ENCODE results near the gene HS6ST2. TPM values are rescaled to one million over a fixed set of nuclear protein-coding genes. Genes with fewer than 3 reads are reported as not detected.
A peak's percentile ranks its signal among the peaks of the same experiment; 100 is the strongest.

Gene HS6ST2
- 2.7 TPM for polyA plus RNA-seq (2013, experiment 1 of 2)
- 3.0 TPM for polyA plus RNA-seq (2013, experiment 2 of 2)

GRCh38 chrX:132958091-132958703, at the start of gene HS6ST2:
Gene HS6ST2 (minus strand): TSS chrX:132958629.
- Histone ChIP-seq H3K4me2 (ENCODE audit: low read length) (peak within 1 kb of the TSS; percentile 34), H2BK15ac (replicated peaks; ENCODE audit: low read depth) (peak within 1 kb of the TSS; percentile 60), H3K36me3 (ENCODE audit: control insufficient read depth, insufficient read depth, low read length) (no peaks in the 10 kb centered on the region), H3K27ac (ENCODE audit: low read depth, low read length) (no peak within 1 kb of the TSS), H3K18ac (ENCODE audit: low read length) (peak within 1 kb of the TSS; percentile 70), H3K23ac (ENCODE audit: low read length) (no peak within 1 kb of the TSS), H2AK5ac (ENCODE audit: low read length) (no peak within 1 kb of the TSS), H2BK5ac (ENCODE audit: low read length) (no peak within 1 kb of the TSS), H3K9ac (ENCODE audit: low read length) (peak within 1 kb of the TSS; percentile 54), H4K8ac (ENCODE audit: low read depth, low read length) (no peak within 1 kb of the TSS), H4K5ac (ENCODE audit: low read length) (no peak within 1 kb of the TSS), H3K4ac (ENCODE audit: low read depth, low read length) (no peak within 1 kb of the TSS), H2BK120ac (ENCODE audit: low read depth, low read length) (peak within 1 kb of the TSS; percentile 39), H3K27me3 (ENCODE audit: insufficient read depth, low read length, poor library complexity) (peaks cover 12% of the 10 kb centered on the region), H3K79me2 (ENCODE audit: control insufficient read depth, insufficient read depth, low read length) (no peaks in the 10 kb centered on the region), H3K79me1 (ENCODE audit: low read length) (no peaks in the 10 kb centered on the region), H3K56ac (ENCODE audit: low read length) (peak within 1 kb of the TSS; percentile 84), H3K4me3 (ENCODE audit: low read length) (no peak within 1 kb of the TSS), H3K4me1 (ENCODE audit: control insufficient read depth, low read depth, low read length) (no peaks in the 10 kb centered on the region)
- DNase-seq: peak; percentile 60
- no CpG with 5 or more reads among the region's 63 CpGs for WGBS (ENCODE audit: extremely low coverage, insufficient coverage, low lambda C conversion rate)

DNA sequence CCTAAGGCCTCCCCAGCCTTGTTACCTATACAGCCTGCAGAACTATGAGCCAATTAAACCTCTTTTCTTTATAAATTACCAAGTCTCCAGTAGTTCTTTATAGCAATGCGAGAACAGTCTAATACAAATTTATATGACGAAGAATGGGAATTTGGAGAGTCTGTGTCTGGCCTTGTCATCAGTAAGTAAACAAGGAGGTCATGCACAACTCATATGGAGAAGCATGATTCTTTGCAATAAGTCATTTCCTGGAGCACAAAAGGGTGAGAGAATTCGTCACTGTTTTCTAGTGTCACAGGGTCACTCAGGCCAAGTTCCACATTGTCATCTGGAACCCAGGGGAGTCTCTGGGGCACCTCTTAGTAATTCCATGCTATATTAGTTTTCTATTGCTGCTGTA, 49.0 kb upstream of the HS6ST2 start:
- Histone ChIP-seq H3K79me1 (ENCODE audit: low read length) (no peaks in the 10 kb centered on the region), H3K79me2 (ENCODE audit: control insufficient read depth, insufficient read depth, low read length) (no peaks in the 10 kb centered on the region), H3K27ac (ENCODE audit: low read depth, low read length) (no peak overlapping the region), H3K9ac (ENCODE audit: low read length) (no peak overlapping the region), H4K8ac (ENCODE audit: low read depth, low read length) (no peak overlapping the region), H3K23ac (ENCODE audit: low read length) (no peak overlapping the region), H4K5ac (ENCODE audit: low read length) (no peak overlapping the region), H2BK5ac (ENCODE audit: low read length) (no peak overlapping the region), H3K27me3 (ENCODE audit: insufficient read depth, low read length, poor library complexity) (no peaks in the 10 kb centered on the region), H2AK5ac (ENCODE audit: low read length) (no peak overlapping the region), H3K4ac (ENCODE audit: low read depth, low read length) (no peak overlapping the region), H3K4me1 (ENCODE audit: control insufficient read depth, low read depth, low read length) (no peaks in the 10 kb centered on the region), H3K4me2 (ENCODE audit: low read length) (no peak overlapping the region), H3K36me3 (ENCODE audit: control insufficient read depth, insufficient read depth, low read length) (no peaks in the 10 kb centered on the region), H2BK120ac (ENCODE audit: low read depth, low read length) (no peak overlapping the region), H3K4me3 (ENCODE audit: low read length) (no peak overlapping the region), H3K56ac (ENCODE audit: low read length) (no peak overlapping the region), H3K18ac (ENCODE audit: low read length) (no peak overlapping the region), H2BK15ac (replicated peaks; ENCODE audit: low read depth) (no peak overlapping the region)
- no CpG with 5 or more reads among the region's 3 CpGs for WGBS (ENCODE audit: extremely low coverage, insufficient coverage, low lambda C conversion rate)
- DNase-seq: no peak

DNA sequence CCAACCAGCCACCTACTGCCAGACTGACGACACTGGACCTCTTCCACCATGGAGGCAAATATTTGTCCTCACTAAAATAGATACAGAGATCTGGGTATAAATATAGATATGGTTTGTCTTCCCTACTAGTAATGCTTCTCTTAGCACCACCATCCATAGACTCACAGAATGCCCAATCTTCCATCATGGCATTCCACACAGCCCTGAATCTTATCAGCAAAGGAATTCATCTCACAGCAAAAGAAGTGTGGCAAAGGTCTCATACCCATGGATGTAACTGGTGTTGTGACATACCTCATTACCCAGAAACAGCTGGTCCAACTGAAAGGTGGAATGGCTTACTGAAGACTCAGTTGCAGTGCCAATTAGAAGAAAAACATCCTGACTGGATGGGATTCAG, 47.2 kb upstream of the HS6ST2 start:
- no peak overlapping the region for H4K5ac ChIP-seq (ENCODE audit: low read length)
- H3K27me3 ChIP-seq (ENCODE audit: insufficient read depth, low read length, poor library complexity): no peaks in the 10 kb centered on the region
- H3K9ac ChIP-seq (ENCODE audit: low read length): no peak overlapping the region
- H3K18ac ChIP-seq (ENCODE audit: low read length): no peak overlapping the region
- no peak overlapping the region for H3K4me3 ChIP-seq (ENCODE audit: low read length)
- no peak overlapping the region for H3K4me2 ChIP-seq (ENCODE audit: low read length)
- DNase-seq: no peak
- no peak overlapping the region for H3K56ac ChIP-seq (ENCODE audit: low read length)
- no peak overlapping the region for H2BK15ac ChIP-seq (replicated peaks; ENCODE audit: low read depth)
- H3K79me1 ChIP-seq (ENCODE audit: low read length): no peaks in the 10 kb centered on the region
- H3K27ac ChIP-seq (ENCODE audit: low read depth, low read length): no peak overlapping the region
- H4K8ac ChIP-seq (ENCODE audit: low read depth, low read length): no peak overlapping the region
- H2AK5ac ChIP-seq (ENCODE audit: low read length): no peak overlapping the region
- no peaks in the 10 kb centered on the region for H3K4me1 ChIP-seq (ENCODE audit: control insufficient read depth, low read depth, low read length)
- H3K79me2 ChIP-seq (ENCODE audit: control insufficient read depth, insufficient read depth, low read length): no peaks in the 10 kb centered on the region
- H3K36me3 ChIP-seq (ENCODE audit: control insufficient read depth, insufficient read depth, low read length): no peaks in the 10 kb centered on the region
- H3K4ac ChIP-seq (ENCODE audit: low read depth, low read length): no peak overlapping the region
- H2BK5ac ChIP-seq (ENCODE audit: low read length): no peak overlapping the region
- no peak overlapping the region for H2BK120ac ChIP-seq (ENCODE audit: low read depth, low read length)
- no peak overlapping the region for H3K23ac ChIP-seq (ENCODE audit: low read length)
- WGBS (ENCODE audit: extremely low coverage, insufficient coverage, low lambda C conversion rate): no CpG with 5 or more reads among the region's 1 CpG

- Histone ChIP-seq H3K27me3 (ENCODE audit: insufficient read depth, low read length, poor library complexity) (no peaks in the 10 kb centered on the region), H3K56ac (ENCODE audit: low read length) (no peak overlapping the region), H3K18ac (ENCODE audit: low read length) (no peak overlapping the region), H3K4me2 (ENCODE audit: low read length) (no peak overlapping the region), H3K4me3 (ENCODE audit: low read length) (no peak overlapping the region), H2BK120ac (ENCODE audit: low read depth, low read length) (no peak overlapping the region), H3K23ac (ENCODE audit: low read length) (no peak overlapping the region), H2BK5ac (ENCODE audit: low read length) (no peak overlapping the region), H2BK15ac (replicated peaks; ENCODE audit: low read depth) (no peak overlapping the region), H3K79me2 (ENCODE audit: control insufficient read depth, insufficient read depth, low read length) (no peaks in the 10 kb centered on the region), H3K36me3 (ENCODE audit: control insufficient read depth, insufficient read depth, low read length) (no peaks in the 10 kb centered on the region), H2AK5ac (ENCODE audit: low read length) (no peak overlapping the region), H3K79me1 (ENCODE audit: low read length) (no peaks in the 10 kb centered on the region), H3K9ac (ENCODE audit: low read length) (no peak overlapping the region), H4K5ac (ENCODE audit: low read length) (no peak overlapping the region), H3K4ac (ENCODE audit: low read depth, low read length) (no peak overlapping the region), H3K4me1 (ENCODE audit: control insufficient read depth, low read depth, low read length) (no peaks in the 10 kb centered on the region), H3K27ac (ENCODE audit: low read depth, low read length) (no peak overlapping the region), H4K8ac (ENCODE audit: low read depth, low read length) (no peak overlapping the region)
- DNase-seq: peak; percentile 4
- no CpG with 5 or more reads among the region's 2 CpGs for WGBS (ENCODE audit: extremely low coverage, insufficient coverage, low lambda C conversion rate)
Observed at GRCh38 chrX:133005042-133005441, 46.6 kb upstream of the HS6ST2 start.

- Histone ChIP-seq H3K23ac (ENCODE audit: low read length) (no peak overlapping the region), H2BK15ac (replicated peaks; ENCODE audit: low read depth) (no peak overlapping the region), H3K18ac (ENCODE audit: low read length) (no peak overlapping the region), H2AK5ac (ENCODE audit: low read length) (no peak overlapping the region), H3K4me2 (ENCODE audit: low read length) (no peak overlapping the region), H2BK5ac (ENCODE audit: low read length) (no peak overlapping the region), H3K4me1 (ENCODE audit: control insufficient read depth, low read depth, low read length) (no peaks in the 10 kb centered on the region), H2BK120ac (ENCODE audit: low read depth, low read length) (no peak overlapping the region), H3K27ac (ENCODE audit: low read depth, low read length) (no peak overlapping the region), H4K5ac (ENCODE audit: low read length) (no peak overlapping the region), H3K56ac (ENCODE audit: low read length) (no peak overlapping the region), H3K36me3 (ENCODE audit: control insufficient read depth, insufficient read depth, low read length) (no peaks in the 10 kb centered on the region), H4K8ac (ENCODE audit: low read depth, low read length) (no peak overlapping the region), H3K4me3 (ENCODE audit: low read length) (no peak overlapping the region), H3K27me3 (ENCODE audit: insufficient read depth, low read length, poor library complexity) (no peaks in the 10 kb centered on the region), H3K9ac (ENCODE audit: low read length) (no peak overlapping the region), H3K79me1 (ENCODE audit: low read length) (no peaks in the 10 kb centered on the region), H3K4ac (ENCODE audit: low read depth, low read length) (no peak overlapping the region), H3K79me2 (ENCODE audit: control insufficient read depth, insufficient read depth, low read length) (no peaks in the 10 kb centered on the region)
- DNase-seq: no peak
- no CpG with 5 or more reads among the region's 1 CpG for WGBS (ENCODE audit: extremely low coverage, insufficient coverage, low lambda C conversion rate)
Observed at GRCh38 chrX:132999209-132999608, 40.8 kb upstream of the HS6ST2 start.

DNA sequence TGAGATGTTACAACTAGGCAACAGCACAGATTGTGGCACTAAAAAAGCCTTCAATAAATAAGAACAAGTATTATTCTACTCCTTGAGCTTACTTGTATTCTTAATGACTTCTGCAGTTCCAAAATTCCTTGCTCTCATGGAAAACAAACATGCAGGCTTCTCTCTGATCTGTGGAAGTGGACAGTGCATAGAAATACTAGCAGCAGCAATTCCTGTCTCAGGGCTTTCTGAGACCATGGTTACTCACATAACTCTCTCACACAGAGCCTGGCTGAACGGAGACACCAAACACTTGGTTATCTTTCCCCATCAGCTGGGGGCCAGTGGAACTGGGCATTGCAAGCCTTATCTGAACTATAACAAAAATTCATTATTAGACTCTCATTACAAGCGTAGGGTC, 32.4 kb upstream of the HS6ST2 start:
- Histone ChIP-seq H3K36me3 (ENCODE audit: control insufficient read depth, insufficient read depth, low read length) (no peaks in the 10 kb centered on the region), H4K8ac (ENCODE audit: low read depth, low read length) (no peak overlapping the region), H3K27me3 (ENCODE audit: insufficient read depth, low read length, poor library complexity) (no peaks in the 10 kb centered on the region), H3K79me1 (ENCODE audit: low read length) (no peaks in the 10 kb centered on the region), H3K79me2 (ENCODE audit: control insufficient read depth, insufficient read depth, low read length) (no peaks in the 10 kb centered on the region), H3K56ac (ENCODE audit: low read length) (no peak overlapping the region), H2BK5ac (ENCODE audit: low read length) (no peak overlapping the region), H3K23ac (ENCODE audit: low read length) (no peak overlapping the region), H2BK120ac (ENCODE audit: low read depth, low read length) (no peak overlapping the region), H2BK15ac (replicated peaks; ENCODE audit: low read depth) (no peak overlapping the region), H3K4ac (ENCODE audit: low read depth, low read length) (no peak overlapping the region), H2AK5ac (ENCODE audit: low read length) (no peak overlapping the region), H3K4me1 (ENCODE audit: control insufficient read depth, low read depth, low read length) (no peaks in the 10 kb centered on the region), H3K9ac (ENCODE audit: low read length) (no peak overlapping the region), H3K27ac (ENCODE audit: low read depth, low read length) (no peak overlapping the region), H3K4me3 (ENCODE audit: low read length) (no peak overlapping the region), H4K5ac (ENCODE audit: low read length) (no peak overlapping the region), H3K18ac (ENCODE audit: low read length) (no peak overlapping the region), H3K4me2 (ENCODE audit: low read length) (no peak overlapping the region)
- no peak for DNase-seq
- WGBS (ENCODE audit: extremely low coverage, insufficient coverage, low lambda C conversion rate): no CpG with 5 or more reads among the region's 2 CpGs
